OCI-LY7 (cell line): ENCODE measurements around the gene RPUSD2.

Experiments used
- CTCF ChIP-seq: fragments of 200-600 bp; sonication (generic); conservative IDR thresholded peaks from 2 replicates; pipeline ENCODE4 v1.5.1; 2014; ENCODE audit warnings: mild to moderate bottlenecking, antibody characterized with exemption, low read length, moderate library complexity, mixed read lengths
- EZH2phosphoT487 ChIP-seq: fragments of 200-600 bp; sonication (generic); IDR thresholded peaks from 2 replicates; pipeline ENCODE4 v1.6.1; 2018; ENCODE audit warnings: low read depth, borderline replicate concordance, mild to moderate bottlenecking, mixed run types, antibody characterized with exemption, low read length, moderate library complexity, mixed read lengths

- TF ChIP-seq CTCF (no peak), EZH2phosphoT487 (no peak)
Observed at GRCh38 chr15:40569129-40569953, at the start of gene RPUSD2.
